ENCODE measurements around the gene CABCOCO1.

- TF ChIP-seq GATA1 (IDR thresholded peaks at IDR 0.05; ENCODE audit: low read depth, low read length), result no peak
- no peak for TF ChIP-seq POLR2A (IDR thresholded peaks at IDR 0.05; ENCODE audit: low read length)
Observed at GRCh38 chr10:61804414-61804813, 141.7 kb downstream of the CABCOCO1 start.
